ENCODE data around the gene BBS12. TPM values are rescaled to one million over a fixed set of nuclear protein-coding genes. Genes with fewer than 3 reads are reported as not detected.
A peak's percentile ranks its signal among the peaks of the same experiment; 100 is the strongest.

The BBS12 gene
- total RNA-seq, result 1 to 10 TPM; 4.1 to 6.4 TPM

- DNase-seq (ENCODE audit: low spot score), result peak; percentile 99
- no peaks in the 10 kb centered on the region for H3K4me1 ChIP-seq (replicated peaks)
- H3K27me3 ChIP-seq (replicated peaks; ENCODE audit: insufficient read depth), result no peaks in the 10 kb centered on the region
- TF ChIP-seq CTCF (IDR thresholded peaks at IDR 0.05) (peak in 2 of 4 experiments; percentile 27 to 31), POLR2A (IDR thresholded peaks at IDR 0.05) (no peak), POLR2AphosphoS5 (IDR thresholded peaks at IDR 0.05) (peak; percentile 74)
- H3K36me3 ChIP-seq, result no peaks in the 10 kb centered on the region
- peak within 1 kb of the TSS; percentile 59 to 65 for H3K27ac ChIP-seq
- no peaks in the 10 kb centered on the region for H3K9me3 ChIP-seq
- H3K4me3 ChIP-seq, result peak within 1 kb of the TSS; percentile 53 to 56
- under 1% methylated on average over 37 of the region's 37 CpGs for WGBS
- intact Hi-C loops (cut with DNase I), result loop anchor here (10.0 kb wide), 1 partner anchor 192 kb away; the partner anchor contains the start of gene NUDT6
Observed at GRCh38 chr4:122732329-122733026, at the start of gene BBS12. BBS12 (plus strand) TSS chr4:122732704; CDS start chr4:122741893, 9,189 bp downstream.

- intact Hi-C loops (cut with DNase I), result no loop called here
- no peaks in the 10 kb centered on the region for H3K4me1 ChIP-seq (replicated peaks)
- no peak overlapping the region for H3K27ac ChIP-seq
- H3K4me3 ChIP-seq, result no peak overlapping the region
- no peaks in the 10 kb centered on the region for H3K9me3 ChIP-seq
- 91% methylated on average over 2 of the region's 2 CpGs for WGBS
- TF ChIP-seq POLR2A (IDR thresholded peaks at IDR 0.05), result no peak
- no peak for TF ChIP-seq POLR2AphosphoS5 (IDR thresholded peaks at IDR 0.05)
- TF ChIP-seq CTCF (IDR thresholded peaks at IDR 0.05), result no peak
- DNase-seq (ENCODE audit: low spot score), result no peak
- no peaks in the 10 kb centered on the region for H3K36me3 ChIP-seq
- no peaks in the 10 kb centered on the region for H3K27me3 ChIP-seq (replicated peaks; ENCODE audit: insufficient read depth)
Observed at GRCh38 chr4:122686691-122687090, 45.8 kb upstream of the BBS12 start.

GRCh38 chr4:122687531-122688061, 44.9 kb upstream of the BBS12 start:
- H3K9me3 ChIP-seq, result no peaks in the 10 kb centered on the region
- DNase-seq (ENCODE audit: low spot score), result no peak
- H3K4me3 ChIP-seq, result no peak overlapping the region
- TF ChIP-seq POLR2AphosphoS5 (IDR thresholded peaks at IDR 0.05) (no peak), CTCF (IDR thresholded peaks at IDR 0.05) (no peak), POLR2A (IDR thresholded peaks at IDR 0.05) (no peak)
- no peaks in the 10 kb centered on the region for H3K27me3 ChIP-seq (replicated peaks; ENCODE audit: insufficient read depth)
- intact Hi-C loops (cut with DNase I), result no loop called here
- H3K4me1 ChIP-seq (replicated peaks), result no peaks in the 10 kb centered on the region
- no peaks in the 10 kb centered on the region for H3K36me3 ChIP-seq
- no peak overlapping the region for H3K27ac ChIP-seq
- WGBS, result 51% methylated on average over 2 of the region's 2 CpGs

- Histone ChIP-seq H3K27me3 (replicated peaks; ENCODE audit: insufficient read depth) (no peaks in the 10 kb centered on the region), H3K4me3 (no peak overlapping the region), H3K4me1 (replicated peaks) (no peaks in the 10 kb centered on the region), H3K36me3 (no peaks in the 10 kb centered on the region), H3K27ac (no peak overlapping the region), H3K9me3 (no peaks in the 10 kb centered on the region)
- 58% methylated on average over 9 of the region's 9 CpGs for WGBS
- no peak for DNase-seq (ENCODE audit: low spot score)
- TF ChIP-seq POLR2AphosphoS5 (IDR thresholded peaks at IDR 0.05) (no peak), POLR2A (IDR thresholded peaks at IDR 0.05) (no peak), CTCF (IDR thresholded peaks at IDR 0.05) (no peak)
- intact Hi-C loops (cut with DNase I), result no loop called here
Observed at GRCh38 chr4:122688529-122689140, 43.9 kb upstream of the BBS12 start.

Data from prostate gland (tissue), 2 donors.